CD1c-positive myeloid dendritic cell (primary cell): ENCODE results near the gene BMP8B.
"Not testable (repeated sequence)": the region's sequence is repeated elsewhere in the genome, so short reads cannot be mapped to it uniquely, and the experiment has no call there.

ENCODE experiments used
- DNase-seq: peaks from one replicate; pipeline ENCODE4 v3.0.0-alpha.2; 2016; ENCODE audit errors: extremely low spot score

BMP8B gene

DNA sequence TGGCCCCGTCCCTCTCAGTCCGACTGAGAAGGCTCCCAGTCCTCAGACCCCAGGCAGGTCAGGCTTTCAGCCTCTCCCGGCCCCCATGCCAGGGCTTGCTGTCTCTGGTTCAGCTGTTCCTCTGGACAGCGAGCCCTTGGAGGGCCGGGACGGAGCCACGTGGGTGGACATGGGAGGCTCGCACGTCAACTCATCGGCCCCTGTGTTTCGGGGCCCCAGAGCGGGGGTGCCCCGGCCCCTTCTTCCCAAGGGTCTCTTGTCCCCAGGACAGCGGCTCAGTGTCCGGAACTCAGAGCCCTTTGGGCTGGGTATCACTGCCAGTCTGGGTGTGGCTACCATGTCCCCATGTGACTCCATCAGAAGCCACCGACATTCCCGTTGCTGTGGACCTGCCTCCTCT lies 10.8 kb downstream of the BMP8B start:
- not testable (repeated sequence) for DNase-seq

DNA sequence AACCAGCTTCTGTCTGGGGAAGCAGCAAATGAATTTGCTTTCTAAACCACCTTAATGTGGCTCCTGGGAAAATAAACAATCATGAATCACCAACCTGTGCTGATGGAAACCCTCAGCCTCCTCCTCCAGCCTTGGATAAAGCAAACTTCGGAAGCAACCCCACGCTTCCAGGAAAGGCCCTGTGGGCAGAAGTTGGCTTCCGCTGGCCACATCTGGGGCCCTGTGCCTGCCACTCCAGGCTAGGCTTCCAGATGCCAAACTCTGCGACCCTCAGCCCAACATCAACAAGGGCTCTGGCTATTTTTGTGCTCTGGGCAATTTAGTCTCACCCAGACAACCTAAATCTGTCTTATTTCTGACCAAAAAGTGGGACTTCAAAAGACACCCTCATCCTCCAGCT lies 11.4 kb downstream of the BMP8B start:
- DNase-seq: no peak

GRCh38 chr1:39776886-39777285 lies 11.8 kb downstream of the BMP8B start:
- DNase-seq: no peak

DNA sequence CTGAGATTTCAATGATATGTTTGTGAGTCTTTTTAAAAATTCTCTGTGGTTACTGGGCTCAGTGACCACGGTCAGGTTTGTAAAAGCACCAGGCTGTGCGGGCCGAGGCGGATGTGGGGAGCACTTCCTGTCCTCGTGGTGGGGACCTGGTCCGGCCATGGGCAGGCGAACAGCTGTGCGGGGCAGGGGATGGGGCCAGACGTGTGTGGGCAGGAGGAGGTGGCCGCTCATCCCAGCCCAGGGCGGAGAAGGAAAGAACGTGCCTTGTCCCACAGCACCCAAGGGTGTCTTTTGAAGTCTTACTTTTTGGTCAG lies 12.3 kb downstream of the BMP8B start:
- DNase-seq: no peak

GRCh38 chr1:39775676-39776399 lies 12.8 kb downstream of the BMP8B start:
- DNase-seq: not testable (repeated sequence)

DNA sequence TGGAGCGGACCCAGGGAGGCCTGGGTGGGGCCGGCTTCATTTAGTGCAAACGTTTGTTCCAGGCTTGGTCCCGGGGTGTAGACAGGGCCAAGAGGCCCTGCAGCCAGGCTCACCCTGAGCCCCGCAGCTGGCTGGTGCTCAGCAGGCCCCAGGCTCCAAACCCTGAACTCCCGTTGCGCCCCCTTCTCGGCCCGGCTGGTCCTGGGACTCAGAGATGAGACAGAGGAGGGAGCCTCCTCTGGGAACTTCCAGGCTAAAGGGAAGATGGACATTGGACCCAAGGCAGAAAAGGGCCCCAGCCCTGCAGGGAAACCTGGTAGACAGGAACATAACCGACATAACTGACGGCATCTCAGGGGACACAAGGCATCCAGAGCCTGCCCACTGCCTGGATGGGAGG lies 13.5 kb downstream of the BMP8B start:
- DNase-seq: not testable (repeated sequence)

GRCh38 chr1:39773369-39773979 lies 15.2 kb downstream of the BMP8B start:
- not testable (repeated sequence) for DNase-seq

GRCh38 chr1:39771022-39771532 lies 17.6 kb downstream of the BMP8B start, which contains the start of gene OXCT2:
Gene OXCT2 (minus strand): TSS chr1:39771348. CDS start chr1:39771255, 93 bp downstream.
- DNase-seq: not testable (repeated sequence)

GRCh38 chr1:39770100-39771021 lies 18.3 kb downstream of the BMP8B start:
- DNase-seq: peak; percentile 69

- DNase-seq: not testable (repeated sequence)
Observed at GRCh38 chr1:39769502-39769901, 19.2 kb downstream of the BMP8B start.

GRCh38 chr1:39766466-39766865 lies 22.2 kb downstream of the BMP8B start:
- not testable (repeated sequence) for DNase-seq

GRCh38 chr1:39764512-39764911 lies 24.2 kb downstream of the BMP8B start:
- not testable (repeated sequence) for DNase-seq

- DNase-seq: not testable (repeated sequence)
Observed at GRCh38 chr1:39763619-39764374, 24.9 kb downstream of the BMP8B start.

GRCh38 chr1:39762550-39763540 lies 25.8 kb downstream of the BMP8B start:
- no peak for DNase-seq

- no peak for DNase-seq
Observed at GRCh38 chr1:39761557-39762260, 27.0 kb downstream of the BMP8B start.

- no peak for DNase-seq
Observed at GRCh38 chr1:39761016-39761415, 27.6 kb downstream of the BMP8B start.

- no peak for DNase-seq
Observed at GRCh38 chr1:39760074-39761008, 28.3 kb downstream of the BMP8B start.

- DNase-seq: no peak
Observed at GRCh38 chr1:39759436-39759726, 29.3 kb downstream of the BMP8B start.
